HG03469 (cell line): ENCODE results near the gene TRHDE.

Experiments used
- ATAC-seq: cut with Tn5 transposase; IDR thresholded peaks from one replicate; pipeline ENCODE4 v1.9.1; 2021; ENCODE audit warnings: mild to moderate bottlenecking, moderate library complexity, moderate number of reproducible peaks; ENCODE audit not compliant: unreplicated experiment

The TRHDE gene, protein sequence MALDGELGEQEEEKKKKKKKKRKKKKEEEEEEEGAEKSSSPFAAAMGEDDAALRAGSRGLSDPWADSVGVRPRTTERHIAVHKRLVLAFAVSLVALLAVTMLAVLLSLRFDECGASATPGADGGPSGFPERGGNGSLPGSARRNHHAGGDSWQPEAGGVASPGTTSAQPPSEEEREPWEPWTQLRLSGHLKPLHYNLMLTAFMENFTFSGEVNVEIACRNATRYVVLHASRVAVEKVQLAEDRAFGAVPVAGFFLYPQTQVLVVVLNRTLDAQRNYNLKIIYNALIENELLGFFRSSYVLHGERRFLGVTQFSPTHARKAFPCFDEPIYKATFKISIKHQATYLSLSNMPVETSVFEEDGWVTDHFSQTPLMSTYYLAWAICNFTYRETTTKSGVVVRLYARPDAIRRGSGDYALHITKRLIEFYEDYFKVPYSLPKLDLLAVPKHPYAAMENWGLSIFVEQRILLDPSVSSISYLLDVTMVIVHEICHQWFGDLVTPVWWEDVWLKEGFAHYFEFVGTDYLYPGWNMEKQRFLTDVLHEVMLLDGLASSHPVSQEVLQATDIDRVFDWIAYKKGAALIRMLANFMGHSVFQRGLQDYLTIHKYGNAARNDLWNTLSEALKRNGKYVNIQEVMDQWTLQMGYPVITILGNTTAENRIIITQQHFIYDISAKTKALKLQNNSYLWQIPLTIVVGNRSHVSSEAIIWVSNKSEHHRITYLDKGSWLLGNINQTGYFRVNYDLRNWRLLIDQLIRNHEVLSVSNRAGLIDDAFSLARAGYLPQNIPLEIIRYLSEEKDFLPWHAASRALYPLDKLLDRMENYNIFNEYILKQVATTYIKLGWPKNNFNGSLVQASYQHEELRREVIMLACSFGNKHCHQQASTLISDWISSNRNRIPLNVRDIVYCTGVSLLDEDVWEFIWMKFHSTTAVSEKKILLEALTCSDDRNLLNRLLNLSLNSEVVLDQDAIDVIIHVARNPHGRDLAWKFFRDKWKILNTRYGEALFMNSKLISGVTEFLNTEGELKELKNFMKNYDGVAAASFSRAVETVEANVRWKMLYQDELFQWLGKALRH

DNA sequence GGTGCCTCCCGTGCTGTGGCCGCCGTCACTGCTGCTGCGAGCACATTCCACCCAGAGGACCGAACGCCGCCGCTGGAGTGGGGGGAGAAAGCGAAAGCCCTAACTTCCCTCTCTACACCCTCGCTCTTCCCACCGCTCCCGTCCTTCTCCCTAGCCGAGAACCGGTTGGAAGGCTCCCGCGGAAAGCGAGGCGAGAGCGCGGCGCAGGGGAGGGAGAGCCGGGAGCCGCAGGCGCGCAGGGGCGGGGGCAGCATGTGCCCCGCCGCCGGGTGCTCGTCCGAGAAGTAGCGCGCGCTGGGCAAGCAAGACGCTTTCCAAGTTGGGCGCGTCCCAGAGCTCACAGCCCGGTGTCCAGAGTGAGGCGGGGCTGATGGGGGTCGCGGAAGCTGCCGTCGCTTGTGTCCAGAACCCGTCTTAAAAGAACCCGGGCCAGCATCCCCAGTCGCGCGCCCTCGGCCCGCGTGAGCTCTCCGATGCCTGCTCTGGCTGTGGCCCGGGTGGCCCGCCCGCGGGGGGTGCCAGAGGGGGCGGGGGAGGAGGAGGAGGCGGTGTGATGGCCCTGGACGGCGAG lies at the start of gene TRHDE:
Gene TRHDE, plus strand, starts transcription at position 280 of the 571 bp plus-strand sequence. Its CDS starts 274 bp downstream, at position 554.
- ATAC-seq: no peak

- ATAC-seq: no peak
These were observed 45.7 kb upstream of the TRHDE start for GRCh38 chr12:72226510-72226909.

DNA sequence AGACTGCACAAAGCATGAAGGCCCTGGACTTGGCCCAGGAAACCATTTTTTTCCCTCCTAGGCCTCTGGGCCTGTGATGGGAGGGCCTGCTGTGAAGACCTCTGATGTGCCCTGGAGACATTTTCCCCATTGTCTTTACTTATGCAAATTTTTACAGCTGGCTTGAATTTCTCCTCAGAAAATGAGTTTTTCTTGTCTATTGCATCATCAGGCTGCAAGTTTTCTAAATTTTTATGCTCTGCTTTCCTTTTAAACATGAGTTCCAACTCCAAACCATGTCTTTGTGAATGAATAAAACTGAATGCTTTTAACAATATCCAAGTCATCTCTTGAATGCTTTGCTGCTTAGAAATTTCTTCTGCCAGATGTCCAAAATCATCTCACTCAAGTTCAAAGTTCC lies 43.7 kb upstream of the TRHDE start:
- ATAC-seq: no peak

GRCh38 chr12:72230589-72230988 lies 41.6 kb upstream of the TRHDE start:
- no peak for ATAC-seq

DNA sequence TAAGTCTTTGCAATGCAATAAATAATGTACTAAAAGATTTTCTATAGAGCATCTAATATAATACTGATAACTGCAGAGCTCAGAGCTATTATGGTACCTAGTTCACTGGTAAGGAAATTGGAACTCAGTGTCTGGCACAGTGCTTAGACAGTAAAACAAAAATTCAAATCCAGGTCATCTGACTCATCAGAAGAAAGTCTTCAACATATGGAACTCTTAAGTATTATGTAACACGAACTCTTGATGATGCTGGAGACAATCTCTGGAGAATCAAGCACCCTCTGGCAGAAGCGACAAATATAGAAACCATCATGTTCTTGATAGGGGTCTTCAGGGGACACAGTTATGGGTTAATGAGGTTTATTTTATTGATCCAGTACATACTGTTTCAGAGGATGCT lies 37.3 kb upstream of the TRHDE start:
- ATAC-seq: no peak

DNA sequence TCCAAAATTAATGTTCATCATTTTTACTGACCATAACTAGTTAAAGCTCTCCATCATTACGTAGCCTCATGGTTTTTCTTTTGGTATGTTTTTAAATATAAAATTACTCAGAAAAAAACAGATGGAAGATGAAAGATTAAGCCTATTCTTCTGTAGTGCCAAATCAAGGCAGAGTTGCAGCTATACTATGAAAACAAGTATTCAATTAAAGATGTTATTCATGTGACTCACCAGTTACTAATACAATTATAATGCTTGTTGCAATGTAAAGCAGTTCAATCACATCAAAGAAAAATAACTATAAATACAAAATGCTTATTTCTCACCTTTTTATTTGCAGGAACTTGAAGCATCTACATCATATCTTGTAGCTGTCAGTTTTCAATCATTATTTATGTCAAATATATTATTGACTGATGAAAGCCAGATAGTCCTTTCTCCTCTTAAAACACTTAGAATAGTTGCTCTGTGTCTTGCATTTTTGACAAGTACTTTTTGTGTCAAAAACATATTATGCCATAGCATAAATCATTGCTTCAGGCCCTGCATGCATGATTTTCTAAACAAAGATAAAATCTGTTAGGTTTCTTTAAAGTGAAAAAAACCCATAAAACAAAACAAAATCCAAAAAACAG lies 36.0 kb upstream of the TRHDE start:
- ATAC-seq: no peak

GRCh38 chr12:72241552-72241951 lies 30.6 kb upstream of the TRHDE start:
- no peak for ATAC-seq

GRCh38 chr12:72242946-72243345 lies 29.2 kb upstream of the TRHDE start:
- ATAC-seq: no peak

DNA sequence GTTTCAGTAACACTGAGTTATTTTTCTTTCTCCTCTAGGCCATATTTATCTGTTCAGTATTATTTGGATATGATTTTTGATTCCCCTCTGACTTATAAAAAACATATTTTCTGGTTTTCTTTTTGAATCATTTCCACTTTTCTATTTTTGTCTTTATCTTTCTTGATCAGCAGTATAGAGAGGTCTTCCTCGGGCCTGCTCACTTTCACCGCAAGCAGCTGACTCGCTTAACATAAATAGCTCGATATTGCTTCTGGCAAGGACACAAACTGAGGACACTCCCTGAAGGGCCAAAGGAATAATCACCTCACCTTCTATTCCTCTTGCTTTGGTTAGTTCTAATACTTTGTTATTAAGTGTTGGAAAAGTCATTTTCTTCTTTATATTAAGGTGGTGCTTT lies 25.8 kb upstream of the TRHDE start:
- ATAC-seq: no peak

DNA sequence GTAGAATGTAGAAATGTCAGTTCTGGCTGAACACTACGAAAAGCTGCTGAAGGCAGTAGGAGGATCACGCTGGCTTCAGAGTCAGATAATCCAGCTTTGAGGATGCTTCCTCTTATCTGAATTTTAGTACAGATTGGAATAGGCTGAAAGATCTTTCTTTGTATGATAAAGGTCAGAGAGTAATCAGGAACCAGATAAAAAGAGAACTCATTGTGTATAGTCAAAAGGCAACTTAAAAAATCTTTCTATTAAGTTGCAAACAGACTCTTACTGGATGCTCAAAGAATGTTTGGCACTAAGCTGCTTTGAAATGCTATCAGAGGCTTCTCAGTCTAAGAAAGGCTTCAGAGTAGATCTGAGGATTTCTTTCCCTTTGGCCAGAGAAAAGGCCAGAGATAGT lies 21.8 kb upstream of the TRHDE start:
- ATAC-seq: no peak

- no peak for ATAC-seq
These were observed 15.4 kb upstream of the TRHDE start for GRCh38 chr12:72256725-72257124.

DNA sequence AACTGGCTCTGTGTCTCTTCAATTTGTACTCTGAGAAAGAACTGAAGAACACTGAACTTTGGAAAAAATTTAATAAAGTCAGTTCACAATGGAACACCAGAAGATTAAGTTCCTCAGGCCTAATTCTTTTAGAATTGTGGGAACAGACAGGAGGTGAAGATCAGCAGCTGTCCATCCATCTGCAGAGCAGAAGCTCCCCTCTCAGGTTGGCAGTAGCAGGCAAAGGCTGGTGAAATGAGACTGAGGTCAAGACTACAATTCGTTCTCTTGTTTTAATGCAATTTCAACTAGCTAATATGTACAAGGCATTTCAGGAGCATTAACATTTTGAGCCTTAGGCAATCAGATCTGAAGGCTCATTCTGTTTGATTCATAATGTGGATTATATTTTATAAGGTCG lies 10.3 kb upstream of the TRHDE start:
- no peak for ATAC-seq

- ATAC-seq: no peak
These were observed 7.5 kb upstream of the TRHDE start for GRCh38 chr12:72264548-72265175.

DNA sequence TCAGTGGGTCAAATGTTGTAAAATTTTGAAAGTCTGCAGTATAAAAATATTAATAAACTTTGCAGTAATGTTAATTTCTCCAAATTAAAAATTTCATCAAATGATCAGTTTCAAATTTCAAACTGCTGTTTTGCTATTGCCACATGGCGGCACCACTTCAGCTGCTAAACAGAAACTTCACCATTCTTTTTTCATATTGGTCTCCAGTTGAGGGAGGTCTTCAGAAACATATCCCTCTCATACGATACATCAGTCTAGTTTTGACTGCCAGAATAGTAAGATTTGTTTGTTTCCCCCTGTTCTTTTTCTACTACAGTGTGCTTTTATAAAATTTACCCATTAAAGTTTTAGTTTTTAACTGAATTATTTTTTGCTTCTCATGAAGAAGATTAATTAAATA lies 4.2 kb upstream of the TRHDE start:
- ATAC-seq: no peak

DNA sequence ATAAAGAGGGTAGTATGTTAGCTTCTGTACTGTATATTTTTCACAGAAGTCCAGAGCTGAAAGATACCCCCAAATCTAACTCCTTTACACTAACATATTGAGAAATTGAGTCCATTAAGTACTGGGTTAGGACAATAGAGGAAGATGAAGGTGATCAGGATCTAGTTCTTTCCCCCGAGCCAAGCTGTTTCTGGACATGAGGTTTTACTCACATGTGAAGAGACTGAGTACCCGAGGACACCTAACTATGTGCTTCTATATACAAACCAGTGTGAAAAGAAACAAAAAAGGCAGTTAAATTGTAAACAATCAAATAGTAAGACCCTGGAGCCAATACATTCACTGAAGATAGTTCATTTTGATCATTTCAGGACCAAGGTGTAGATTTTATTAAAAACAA lies 3.8 kb upstream of the TRHDE start:
- ATAC-seq: no peak

- no peak for ATAC-seq
These were observed 2.7 kb upstream of the TRHDE start for GRCh38 chr12:72269491-72269890.

GRCh38 chr12:72270246-72270645 lies 1.9 kb upstream of the TRHDE start:
- ATAC-seq: no peak

GRCh38 chr12:72270961-72271360 lies 1.2 kb upstream of the TRHDE start:
- no peak for ATAC-seq

GRCh38 chr12:72271451-72272090 lies 599 bp upstream of the TRHDE start:
- no peak for ATAC-seq
